Coronary artery (tissue), 2 donors: Measurements from ENCODE around the gene SCN4B.

Source experiments
- DNase-seq: peaks from one replicate; pipeline ENCODE4 v3.0.0-alpha.2; 2017; ENCODE audit warnings: low spot score
- H3K27ac ChIP-seq, 2 donors: fragments of 200-600 bp; sonication (generic); one replicate each; pipeline ENCODE4 v1.5.1; 2016 to 2019
- H3K4me3 ChIP-seq: fragments of 200-600 bp; sonication (generic); 2 replicates; pipeline ENCODE4 v1.5.1; 2016; ENCODE audit warnings: mild to moderate bottlenecking, moderate library complexity
- TF ChIP-seq, protein P1 (sequence below): fragments of 200-600 bp; sonication (generic); IDR thresholded peaks from one replicate; pipeline ENCODE4 v1.5.1; 2019; ENCODE audit warnings: antibody characterized with exemption

The SCN4B gene

DNA sequence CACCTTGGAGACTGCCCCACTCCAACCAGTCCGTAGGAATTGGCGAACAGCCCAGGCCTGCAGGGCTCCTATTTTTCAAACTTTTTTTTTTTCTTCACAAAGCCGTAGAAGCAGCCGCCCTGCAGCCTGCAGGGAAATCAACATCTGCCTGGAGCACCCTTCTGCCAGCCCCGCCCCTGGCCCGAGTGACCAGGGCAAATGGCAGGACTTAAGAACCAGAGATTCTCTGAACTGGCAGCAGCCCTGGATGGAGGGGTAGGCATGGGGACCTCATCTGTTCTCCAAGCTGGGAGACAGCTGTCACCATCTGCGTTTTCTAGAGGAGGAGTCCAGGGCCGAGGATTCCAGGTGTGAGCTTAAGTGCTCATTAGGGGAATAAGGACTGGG, 18.3 kb upstream of the SCN4B start:
- DNase-seq = no peak
- H3K27ac ChIP-seq = no peak overlapping the region
- TF ChIP-seq, protein P1, sequence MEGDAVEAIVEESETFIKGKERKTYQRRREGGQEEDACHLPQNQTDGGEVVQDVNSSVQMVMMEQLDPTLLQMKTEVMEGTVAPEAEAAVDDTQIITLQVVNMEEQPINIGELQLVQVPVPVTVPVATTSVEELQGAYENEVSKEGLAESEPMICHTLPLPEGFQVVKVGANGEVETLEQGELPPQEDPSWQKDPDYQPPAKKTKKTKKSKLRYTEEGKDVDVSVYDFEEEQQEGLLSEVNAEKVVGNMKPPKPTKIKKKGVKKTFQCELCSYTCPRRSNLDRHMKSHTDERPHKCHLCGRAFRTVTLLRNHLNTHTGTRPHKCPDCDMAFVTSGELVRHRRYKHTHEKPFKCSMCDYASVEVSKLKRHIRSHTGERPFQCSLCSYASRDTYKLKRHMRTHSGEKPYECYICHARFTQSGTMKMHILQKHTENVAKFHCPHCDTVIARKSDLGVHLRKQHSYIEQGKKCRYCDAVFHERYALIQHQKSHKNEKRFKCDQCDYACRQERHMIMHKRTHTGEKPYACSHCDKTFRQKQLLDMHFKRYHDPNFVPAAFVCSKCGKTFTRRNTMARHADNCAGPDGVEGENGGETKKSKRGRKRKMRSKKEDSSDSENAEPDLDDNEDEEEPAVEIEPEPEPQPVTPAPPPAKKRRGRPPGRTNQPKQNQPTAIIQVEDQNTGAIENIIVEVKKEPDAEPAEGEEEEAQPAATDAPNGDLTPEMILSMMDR = no peak

DNA sequence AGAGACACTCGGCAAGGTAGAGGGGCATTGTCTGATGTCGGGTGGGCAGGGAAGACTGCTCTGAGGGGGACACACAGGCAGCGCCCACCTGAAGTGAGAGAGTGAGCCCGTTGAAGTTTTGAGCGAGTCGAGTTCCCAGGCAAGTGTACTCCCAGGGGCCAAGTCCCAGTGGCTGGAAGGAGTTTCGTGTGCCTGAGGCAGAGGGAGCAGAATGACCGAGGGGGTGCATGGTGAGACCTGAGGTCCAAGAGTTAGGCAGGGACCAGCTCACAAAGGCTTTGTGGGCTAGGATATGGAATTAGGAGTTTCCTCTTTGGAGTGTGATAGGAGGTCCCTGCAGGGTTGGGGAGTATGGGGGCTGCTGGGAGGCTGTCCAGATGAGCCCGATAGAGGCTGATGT, 17.6 kb upstream of the SCN4B start:
- Histone ChIP-seq H3K4me3 (no peak overlapping the region), H3K27ac (no peak overlapping the region)
- DNase-seq = no peak
- TF ChIP-seq, protein P1 = no peak

More for the DNA sequence above, 18.3 kb upstream of the SCN4B start:
- H3K4me3 ChIP-seq = no peak overlapping the region

DNA sequence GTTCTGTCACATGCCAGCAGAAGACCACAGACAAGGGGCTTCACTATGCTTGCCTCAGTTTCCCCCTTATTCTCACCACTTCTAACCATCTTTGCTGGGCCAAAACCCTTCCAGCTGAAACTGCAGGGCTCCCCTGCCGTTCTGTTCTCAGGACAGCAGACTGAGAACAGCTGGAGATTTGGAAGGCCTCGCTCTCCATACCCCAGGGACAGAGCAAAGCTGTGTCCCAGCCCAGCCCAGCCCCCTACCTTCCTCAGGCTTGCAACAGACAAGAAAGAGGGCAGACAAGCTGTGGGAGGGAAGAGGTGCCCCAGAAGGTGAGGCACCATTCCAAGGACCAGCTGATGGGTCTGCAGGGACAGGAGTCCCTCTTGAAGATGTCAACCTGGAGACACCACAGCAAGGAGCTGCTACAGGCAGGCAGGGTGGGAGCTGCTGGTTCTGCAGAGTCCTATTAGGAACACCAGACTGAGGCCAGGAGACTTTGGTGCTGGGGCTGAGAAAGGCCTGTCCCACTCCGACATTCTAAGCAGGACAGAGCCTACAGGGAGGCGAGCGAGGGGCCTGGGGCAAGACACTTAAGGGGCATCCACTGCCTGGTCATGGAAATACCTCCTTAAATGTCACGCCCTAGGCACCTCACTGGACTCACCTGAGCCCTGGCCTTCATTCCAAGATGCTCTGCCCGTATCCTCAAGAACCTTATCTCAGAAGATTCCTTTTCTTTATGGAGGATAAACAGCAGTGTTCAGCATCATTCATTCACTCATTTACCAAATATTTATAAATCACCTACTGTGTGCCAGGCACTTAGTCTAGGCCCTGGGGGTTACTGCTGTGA, 16.9 kb upstream of the SCN4B start:
- Histone ChIP-seq H3K4me3 (no peak overlapping the region), H3K27ac (no peak overlapping the region)
- TF ChIP-seq, protein P1 = no peak
- no peak for DNase-seq

DNA sequence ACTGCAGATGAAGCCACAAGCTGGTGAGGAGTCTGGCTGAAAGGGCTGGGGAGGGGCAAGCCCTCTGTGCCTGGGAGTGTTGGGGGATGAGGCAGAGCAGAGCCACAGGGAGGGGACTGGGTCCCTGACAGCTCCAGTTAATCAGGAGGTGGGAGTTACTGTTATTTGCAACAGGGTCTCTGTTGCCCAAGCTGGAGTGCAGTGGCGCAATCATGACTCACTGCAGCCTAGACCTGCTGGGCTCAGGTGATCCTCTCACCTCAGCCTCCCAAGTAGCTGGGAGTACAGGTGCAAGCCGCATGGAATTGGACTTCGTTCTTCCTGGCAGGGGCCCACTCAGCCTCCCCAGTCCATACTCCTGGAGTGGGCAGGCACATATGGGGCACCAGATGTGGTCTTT, 16.1 kb upstream of the SCN4B start:
- TF ChIP-seq, protein P1 = no peak
- no peak overlapping the region for H3K27ac ChIP-seq
- no peak for DNase-seq
- H3K4me3 ChIP-seq = no peak overlapping the region

DNA sequence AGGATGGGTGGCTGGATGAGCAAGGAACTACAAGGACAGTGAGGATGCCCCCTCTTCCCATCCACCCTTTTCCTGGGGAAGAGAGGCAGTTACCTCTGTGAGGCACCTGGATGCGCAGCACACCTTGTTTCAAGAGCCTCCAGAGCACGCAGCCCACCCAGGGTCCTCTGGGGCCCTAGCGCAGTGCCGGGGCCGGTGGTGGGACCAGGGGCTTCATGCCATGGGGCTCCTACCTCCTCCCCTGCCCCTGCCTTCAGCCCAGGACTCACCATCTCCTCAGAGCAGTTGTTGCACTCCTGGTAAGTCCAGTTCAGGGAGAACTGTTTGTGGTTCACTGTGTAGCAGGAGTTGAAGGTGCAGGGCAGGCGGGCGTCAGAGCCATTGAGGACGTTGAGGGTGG, 15.7 kb upstream of the SCN4B start:
- TF ChIP-seq, protein P1 = no peak
- H3K4me3 ChIP-seq = no peak overlapping the region
- no peak for DNase-seq
- no peak overlapping the region for H3K27ac ChIP-seq

DNA sequence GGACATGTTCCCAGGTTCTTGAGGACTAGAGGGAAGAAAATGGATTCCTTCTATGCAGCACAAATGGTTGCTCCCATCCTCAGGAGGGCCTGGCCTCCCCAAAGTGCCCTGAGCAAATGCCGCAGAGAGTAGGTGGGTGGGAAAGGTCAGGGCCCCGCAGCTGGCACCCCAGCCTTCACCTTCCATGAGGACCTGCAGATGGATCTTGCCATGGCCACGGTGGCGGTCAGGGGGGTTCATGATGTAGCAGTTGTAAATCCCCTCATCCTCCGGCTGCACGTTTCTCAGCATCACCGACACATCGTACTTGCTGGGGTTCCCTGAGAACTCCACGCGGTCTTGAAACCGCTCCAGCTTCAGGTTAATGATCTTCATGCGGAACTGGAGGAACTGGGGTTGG, 15.3 kb upstream of the SCN4B start:
- H3K4me3 ChIP-seq = no peak overlapping the region
- no peak for DNase-seq
- no peak overlapping the region for H3K27ac ChIP-seq
- TF ChIP-seq, protein P1 = no peak

DNA sequence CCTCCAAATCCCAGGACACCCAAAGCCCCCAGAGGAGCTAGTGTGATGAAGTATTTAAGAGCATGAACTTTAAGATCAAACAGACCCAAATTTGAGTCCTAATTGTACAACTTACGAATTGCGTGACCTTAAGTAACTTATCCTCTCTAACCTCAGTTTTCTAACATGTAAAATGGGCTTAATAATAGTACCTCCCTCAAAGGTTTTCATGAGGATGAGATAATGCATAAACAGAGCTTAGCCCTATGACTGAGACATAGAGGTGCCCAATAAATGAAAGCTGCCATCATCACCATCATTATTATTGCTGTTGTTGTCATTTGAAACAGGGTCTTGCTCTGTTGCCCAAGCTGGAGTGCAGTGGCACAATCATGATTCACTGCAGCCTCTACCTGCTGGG, 14.6 kb upstream of the SCN4B start:
- TF ChIP-seq, protein P1 = no peak
- Histone ChIP-seq H3K27ac (no peak overlapping the region), H3K4me3 (no peak overlapping the region)
- no peak for DNase-seq
